CD4-positive, alpha-beta T cell (primary cell): ENCODE results near the gene SPSB4. TPM values are rescaled to one million over a fixed set of nuclear protein-coding genes. Genes with fewer than 3 reads are reported as not detected.

Source experiments
- ATAC-seq: fragments of 200-7000 bp; cut with Tn5 transposase; one replicate; pipeline ENCODE4 v1.10.0; 2022; ENCODE audit warnings: mild to moderate bottlenecking; ENCODE audit not compliant: poor library complexity
- CTCF ChIA-PET: fragments of 350-600 bp; sonication (Branson Sonifier 250); formaldehyde crosslinking; loops from one replicate; lab custom pipeline; 2021; ENCODE audit warnings: antibody characterized with exemption, inconsistent platforms; lab: Charles Lee
- POLR2A ChIA-PET: fragments of 350-600 bp; sonication (Branson Sonifier 250); formaldehyde crosslinking; loops from one replicate; lab custom pipeline; 2021; ENCODE audit warnings: antibody characterized with exemption, inconsistent platforms; lab: Charles Lee
- DNase-seq, 14 experiments: peaks; one replicate each; pipeline ENCODE4 v3.0.0-alpha.2; 2013 to 2020; ENCODE audit warnings: mixed read lengths in 2 of 14
- H3K27ac ChIP-seq, 2 donors: one replicate each; pipeline versions ENCODE4 v1.5.1 to v1.7.0; 2013; ENCODE audit warnings: low read length in 2 of 2, low read depth in 1 of 2, mild to moderate bottlenecking in 1 of 2
- H3K27me3 ChIP-seq, 2 experiments: 1 replicate in 1 of 2; 2 replicates in 1 of 2; pipeline versions ENCODE4 v1.6.1 to v1.7.0; 2013; ENCODE audit warnings: low read length in 2 of 2, control low read depth in 1 of 2, mild to moderate bottlenecking in 1 of 2, moderate library complexity in 1 of 2; ENCODE audit not compliant: insufficient read depth in 2 of 2, control insufficient read depth in 1 of 2
- H3K36me3 ChIP-seq: one replicate; pipeline ENCODE4 v1.6.1; 2013; ENCODE audit warnings: low read length, control low read depth; ENCODE audit not compliant: insufficient read depth
- H3K4me1 ChIP-seq: one replicate; pipeline ENCODE4 v1.6.1; 2013; ENCODE audit warnings: low read length, control low read depth; ENCODE audit not compliant: insufficient read depth
- H3K4me3 ChIP-seq: one replicate; pipeline ENCODE4 v1.5.1; 2013; ENCODE audit warnings: mild to moderate bottlenecking, low read length, moderate library complexity
- H3K9me3 ChIP-seq, 2 experiments: 1 replicate in 1 of 2; 2 replicates in 1 of 2; pipeline versions ENCODE4 v1.6.1 to v1.7.0; 2013; ENCODE audit warnings: low read length in 2 of 2, mild to moderate bottlenecking in 2 of 2, control low read depth in 1 of 2, moderate library complexity in 1 of 2; ENCODE audit not compliant: control insufficient read depth in 1 of 2, insufficient read depth in 1 of 2
- H3K27ac Mint-ChIP-seq: one replicate; pipeline ENCODE4 v1.8.0; 2020; ENCODE audit warnings: mixed read lengths
- H3K27me3 Mint-ChIP-seq: one replicate; pipeline ENCODE4 v1.8.0; 2021; ENCODE audit warnings: mixed read lengths
- H3K36me3 Mint-ChIP-seq: one replicate; pipeline ENCODE4 v1.8.0; 2021; ENCODE audit warnings: low read depth, mixed read lengths
- H3K4me1 Mint-ChIP-seq: one replicate; pipeline ENCODE4 v1.8.0; 2021; ENCODE audit warnings: low read depth, mixed read lengths
- H3K4me3 Mint-ChIP-seq: one replicate; pipeline ENCODE4 v1.8.0; 2020; ENCODE audit warnings: mild to moderate bottlenecking, mixed read lengths
- H3K9me3 Mint-ChIP-seq: one replicate; pipeline ENCODE4 v1.8.0; 2020; ENCODE audit warnings: mixed read lengths
- intact Hi-C, 2 experiments: fragments of 100-400 bp; cut with DNase I in 1 of 2; cut with micrococcal nuclease in 1 of 2; formaldehyde crosslinking; loops; one replicate each; pipeline versions ENCODE4 v1.15.1 to v1.9.0; 2023 to 2025; cut with DNase I, micrococcal nuclease
- total RNA-seq, 174 experiments: library from RNA in 2 of 174; stranded (reverse) in 2 of 174; gene quantifications; one replicate each; pipeline ENCODE4 v1.2.3 and lab custom pipeline; 2021 to 2026
- TF ChIP-seq, protein P1 (sequence below): fragments of 200-600 bp; IDR thresholded peaks from one replicate; pipeline ENCODE4 v1.8.0; 2022; ENCODE audit warnings: antibody characterized with exemption, mild to moderate bottlenecking

Gene SPSB4
- total RNA-seq, 2 experiments from 2014 or later, result not detected

DNA sequence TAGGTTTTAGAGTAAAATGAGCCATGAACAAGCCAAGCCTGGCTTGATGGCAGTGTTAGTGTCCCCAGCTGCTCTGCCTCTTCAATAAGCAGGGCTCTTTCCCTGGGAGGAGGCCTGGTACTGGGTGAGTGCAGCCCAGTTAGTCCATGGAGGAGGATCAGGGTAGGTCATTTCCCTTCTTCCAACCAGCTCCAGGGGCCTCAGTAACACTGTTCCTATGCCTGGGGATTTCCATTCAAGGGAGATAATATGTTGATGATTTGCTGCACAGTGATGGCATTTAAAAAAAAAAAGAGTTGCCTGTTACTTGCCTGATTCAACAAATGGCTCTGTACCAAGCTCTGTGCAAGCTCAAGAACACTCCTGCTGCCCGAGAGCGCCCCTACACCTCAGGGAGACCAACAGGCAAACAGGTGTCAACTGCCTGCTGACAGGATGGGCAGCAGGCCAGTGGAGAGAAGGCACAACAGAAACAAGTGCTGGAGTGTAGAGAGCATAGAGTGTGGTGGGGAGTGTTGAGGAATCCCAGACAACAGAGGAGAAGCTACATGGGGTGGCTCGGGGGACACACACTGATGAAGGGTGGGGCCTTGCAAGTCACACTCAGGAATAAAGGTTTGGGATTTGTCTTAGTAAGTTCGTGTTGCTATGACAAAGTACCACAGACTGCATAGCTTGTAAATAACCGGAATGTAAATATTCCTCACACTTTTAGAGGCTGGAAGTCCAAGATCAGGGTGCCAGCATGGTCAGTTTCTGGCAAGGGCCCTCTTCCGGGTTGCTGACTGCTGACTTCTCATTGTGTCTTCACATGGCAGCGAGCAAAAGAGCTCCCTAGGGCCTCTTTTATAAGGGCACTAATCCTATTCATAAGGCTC lies 101.9 kb downstream of the SPSB4 start:
- peaks cover 5% of the 10 kb centered on the region for H3K27me3 Mint-ChIP-seq
- intact Hi-C loops, result no loop called here

GRCh38 chr3:141153679-141153966 lies 102.5 kb downstream of the SPSB4 start:
- Mint-ChIP-seq H3K4me1 (no peaks in the 10 kb centered on the region), H3K36me3 (no peaks in the 10 kb centered on the region), H3K27me3 (peaks cover 5% of the 10 kb centered on the region), H3K4me3 (no peak overlapping the region), H3K9me3 (no peaks in the 10 kb centered on the region), H3K27ac (no peak overlapping the region)
- no peak overlapping the region for H3K4me3 ChIP-seq
- H3K9me3 ChIP-seq, result peaks cover 0 to 11% of the 10 kb centered on the region in 2 experiments
- no peaks in the 10 kb centered on the region for H3K36me3 ChIP-seq
- intact Hi-C loops, result no loop called here
- H3K27ac ChIP-seq, result no peak overlapping the region
- peaks cover 0 to 2% of the 10 kb centered on the region in 2 experiments for H3K27me3 ChIP-seq
- CTCF ChIA-PET, result no interaction called here
- POLR2A ChIA-PET, result no interaction called here
- DNase-seq (no peak), ATAC-seq (no peak)
- TF ChIP-seq, protein P1, sequence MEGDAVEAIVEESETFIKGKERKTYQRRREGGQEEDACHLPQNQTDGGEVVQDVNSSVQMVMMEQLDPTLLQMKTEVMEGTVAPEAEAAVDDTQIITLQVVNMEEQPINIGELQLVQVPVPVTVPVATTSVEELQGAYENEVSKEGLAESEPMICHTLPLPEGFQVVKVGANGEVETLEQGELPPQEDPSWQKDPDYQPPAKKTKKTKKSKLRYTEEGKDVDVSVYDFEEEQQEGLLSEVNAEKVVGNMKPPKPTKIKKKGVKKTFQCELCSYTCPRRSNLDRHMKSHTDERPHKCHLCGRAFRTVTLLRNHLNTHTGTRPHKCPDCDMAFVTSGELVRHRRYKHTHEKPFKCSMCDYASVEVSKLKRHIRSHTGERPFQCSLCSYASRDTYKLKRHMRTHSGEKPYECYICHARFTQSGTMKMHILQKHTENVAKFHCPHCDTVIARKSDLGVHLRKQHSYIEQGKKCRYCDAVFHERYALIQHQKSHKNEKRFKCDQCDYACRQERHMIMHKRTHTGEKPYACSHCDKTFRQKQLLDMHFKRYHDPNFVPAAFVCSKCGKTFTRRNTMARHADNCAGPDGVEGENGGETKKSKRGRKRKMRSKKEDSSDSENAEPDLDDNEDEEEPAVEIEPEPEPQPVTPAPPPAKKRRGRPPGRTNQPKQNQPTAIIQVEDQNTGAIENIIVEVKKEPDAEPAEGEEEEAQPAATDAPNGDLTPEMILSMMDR, result no peak
- no peaks in the 10 kb centered on the region for H3K4me1 ChIP-seq

More for the DNA sequence above, 101.9 kb downstream of the SPSB4 start:
- no peak overlapping the region for H3K27ac Mint-ChIP-seq
- no peaks in the 10 kb centered on the region for H3K9me3 Mint-ChIP-seq
- no peaks in the 10 kb centered on the region for H3K36me3 Mint-ChIP-seq
- no peaks in the 10 kb centered on the region for H3K4me1 Mint-ChIP-seq
- ChIA-PET CTCF (no interaction called here), POLR2A (no interaction called here)
- Histone ChIP-seq H3K9me3 (peaks cover 0 to 5% of the 10 kb centered on the region in 2 experiments), H3K27ac (no peak overlapping the region), H3K27me3 (peaks cover 0 to 2% of the 10 kb centered on the region in 2 experiments), H3K4me3 (no peak overlapping the region), H3K4me1 (no peaks in the 10 kb centered on the region), H3K36me3 (no peaks in the 10 kb centered on the region)
- no peak for ATAC-seq
- no peak for DNase-seq
- no peak overlapping the region for H3K4me3 Mint-ChIP-seq
- TF ChIP-seq, protein P1, result no peak

DNA sequence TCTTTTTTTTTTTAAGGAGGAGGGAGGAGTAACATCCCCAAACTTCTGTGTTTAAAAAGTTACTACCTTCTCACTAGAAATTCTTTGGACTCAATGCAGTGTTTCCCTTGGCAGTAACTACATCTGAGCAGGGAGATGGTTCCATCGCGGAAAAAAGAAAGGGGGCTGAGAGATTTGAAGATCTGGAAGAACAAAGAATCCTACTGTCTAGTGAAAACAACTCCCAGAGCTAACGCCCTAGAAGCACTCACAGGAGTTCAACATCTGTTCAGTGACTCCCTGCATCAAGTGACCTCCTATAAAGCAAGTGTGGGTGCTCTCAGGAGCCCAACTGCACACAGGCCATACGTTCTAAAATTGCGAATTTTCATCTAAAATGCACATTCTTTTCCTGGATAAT lies 113.7 kb downstream of the SPSB4 start:
- Histone ChIP-seq H3K36me3 (no peaks in the 10 kb centered on the region), H3K27ac (no peak overlapping the region), H3K4me3 (no peak overlapping the region), H3K27me3 (peaks cover 0 to 2% of the 10 kb centered on the region in 2 experiments), H3K9me3 (peaks cover 0 to 4% of the 10 kb centered on the region in 2 experiments), H3K4me1 (no peaks in the 10 kb centered on the region)
- intact Hi-C loops, result no loop called here
- H3K4me1 Mint-ChIP-seq, result no peaks in the 10 kb centered on the region
- DNase-seq (no peak), ATAC-seq (no peak)
- H3K27me3 Mint-ChIP-seq, result no peaks in the 10 kb centered on the region
- no peak overlapping the region for H3K27ac Mint-ChIP-seq
- TF ChIP-seq, protein P1, result no peak
- ChIA-PET POLR2A (no interaction called here), CTCF (interaction anchor here (1.0 to 1.3 kb wide), 2 partner anchors 27 to 59 kb away, joined by 3 to 4 read pairs; no protein-coding TSS in a partner anchor)
- peaks cover 5% of the 10 kb centered on the region for H3K9me3 Mint-ChIP-seq
- no peak overlapping the region for H3K4me3 Mint-ChIP-seq
- no peaks in the 10 kb centered on the region for H3K36me3 Mint-ChIP-seq
